ENCODE measurements around the gene GAD2.

The GAD2 gene

GRCh38 chr10:26219676-26220075, 3.1 kb downstream of the GAD2 start:
- in situ Hi-C loops (cut with MboI; ENCODE audit: low pct_unique_long_range_greater_than_20kb, low sequenced_read_pairs): no loop called here
- DNase-seq: no peak

DNA sequence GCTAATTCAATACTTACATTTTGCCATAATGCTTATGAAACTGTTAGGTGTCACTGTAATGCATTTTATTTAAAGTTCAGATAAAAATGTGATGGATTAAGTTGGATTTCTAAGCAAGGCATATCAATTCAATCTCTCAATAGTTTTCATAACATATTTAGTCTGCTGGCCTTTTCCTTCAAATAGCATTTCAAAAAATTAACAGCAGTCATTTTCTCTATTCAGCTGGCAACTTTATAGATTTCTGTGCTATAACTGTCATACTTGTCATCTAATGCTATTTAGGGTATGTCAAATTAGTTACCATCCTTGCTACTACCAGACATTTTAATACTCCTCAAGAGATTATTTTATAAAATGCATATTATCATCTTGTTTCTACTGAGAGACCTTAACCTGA, 4.3 kb downstream of the GAD2 start:
- no peak for DNase-seq
- in situ Hi-C loops (cut with MboI; ENCODE audit: low pct_unique_long_range_greater_than_20kb, low sequenced_read_pairs): no loop called here

- in situ Hi-C loops (cut with MboI; ENCODE audit: low pct_unique_long_range_greater_than_20kb, low sequenced_read_pairs): no loop called here
- no peak for DNase-seq
Observed at GRCh38 chr10:26221541-26221940, 5.0 kb downstream of the GAD2 start.

- DNase-seq: no peak
- in situ Hi-C loops (cut with MboI; ENCODE audit: low pct_unique_long_range_greater_than_20kb, low sequenced_read_pairs): no loop called here
Observed at GRCh38 chr10:26222563-26222962, 6.0 kb downstream of the GAD2 start.

- in situ Hi-C loops (cut with MboI; ENCODE audit: low pct_unique_long_range_greater_than_20kb, low sequenced_read_pairs): no loop called here
- DNase-seq: no peak
Observed at GRCh38 chr10:26225322-26225721, 8.7 kb downstream of the GAD2 start.

DNA sequence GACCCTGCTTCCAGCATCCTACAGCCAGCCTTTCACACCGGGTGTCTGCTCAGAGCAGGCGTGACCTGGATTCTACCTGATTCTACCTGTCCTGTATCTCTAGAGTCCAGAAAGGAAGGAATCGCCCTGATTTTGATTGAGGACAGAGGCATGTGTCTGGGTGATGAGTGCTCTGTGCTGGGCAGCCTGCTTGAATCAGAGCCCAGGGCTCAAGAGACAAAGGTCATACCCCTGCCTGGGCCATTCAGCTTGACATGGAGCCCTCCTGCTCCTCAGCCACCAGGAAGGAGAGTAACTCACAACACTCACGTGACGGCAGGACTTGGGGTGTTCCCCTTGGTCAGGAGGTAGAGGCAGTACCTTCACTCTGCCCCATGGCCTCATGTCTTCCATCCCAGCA, 11.2 kb downstream of the GAD2 start:
- in situ Hi-C loops (cut with MboI; ENCODE audit: low pct_unique_long_range_greater_than_20kb, low sequenced_read_pairs): no loop called here
- DNase-seq: no peak

DNA sequence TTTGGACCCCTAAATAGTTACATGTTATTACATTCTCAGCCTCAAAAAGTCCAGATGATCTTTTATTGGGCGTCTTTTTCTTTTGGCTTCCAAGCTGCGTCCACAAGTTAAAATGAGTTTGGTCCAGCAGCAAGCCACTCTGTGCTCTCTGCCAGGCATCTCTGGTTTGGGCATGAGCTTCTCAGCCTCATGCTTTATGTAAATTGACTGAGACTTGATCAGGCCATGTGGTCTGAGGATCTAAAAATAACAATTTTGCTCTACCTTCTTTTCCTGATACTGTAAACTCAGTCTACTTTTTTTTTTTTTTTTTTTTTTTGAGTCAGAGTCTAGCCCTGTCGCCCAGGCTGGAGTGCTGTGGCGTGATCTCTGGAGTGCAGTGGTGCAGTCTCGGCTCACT, 15.6 kb downstream of the GAD2 start:
- no peak for DNase-seq
- in situ Hi-C loops (cut with MboI; ENCODE audit: low pct_unique_long_range_greater_than_20kb, low sequenced_read_pairs): no loop called here

DNA sequence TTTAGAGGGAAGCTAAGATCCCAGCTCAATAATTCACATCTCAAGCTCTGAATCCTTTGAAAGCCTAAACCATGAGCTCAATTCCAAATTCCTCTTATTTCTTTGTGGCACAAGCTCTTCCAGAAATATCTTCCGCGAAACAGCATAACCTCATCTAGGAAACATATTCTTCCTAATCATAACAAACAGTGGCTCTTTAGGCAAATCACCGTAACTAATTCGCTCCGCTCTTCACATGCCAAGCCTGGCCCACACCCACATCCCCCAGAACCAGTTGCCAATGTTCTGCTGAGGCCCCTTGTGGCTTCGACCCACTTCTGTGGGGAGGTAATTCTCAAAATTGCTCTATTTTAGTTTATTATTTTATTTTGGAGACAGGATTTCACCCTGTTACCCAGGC, 19.2 kb downstream of the GAD2 start:
- in situ Hi-C loops (cut with MboI; ENCODE audit: low pct_unique_long_range_greater_than_20kb, low sequenced_read_pairs): no loop called here

DNA sequence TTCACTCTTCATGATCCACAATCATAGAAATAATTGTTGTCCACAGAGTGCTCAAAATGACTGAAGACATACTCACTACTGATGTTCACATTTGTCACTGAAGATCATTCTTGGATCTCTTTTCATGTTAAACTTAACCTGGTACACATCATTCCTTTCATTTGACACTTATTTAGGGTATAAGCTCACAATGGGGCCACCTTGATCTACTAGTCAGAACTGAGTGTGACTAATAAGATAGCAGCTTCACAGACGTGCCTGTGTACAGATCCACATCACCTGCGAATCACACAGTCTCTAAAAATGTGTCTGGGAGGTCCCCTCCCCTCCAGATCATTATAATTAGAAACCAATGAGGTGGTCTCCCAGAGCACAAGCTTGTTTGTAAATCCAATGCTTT, 21.8 kb downstream of the GAD2 start:
- no peak for DNase-seq
- in situ Hi-C loops (cut with MboI; ENCODE audit: low pct_unique_long_range_greater_than_20kb, low sequenced_read_pairs): no loop called here

More for the DNA sequence above, 19.2 kb downstream of the GAD2 start:
- DNase-seq: no peak

DNA sequence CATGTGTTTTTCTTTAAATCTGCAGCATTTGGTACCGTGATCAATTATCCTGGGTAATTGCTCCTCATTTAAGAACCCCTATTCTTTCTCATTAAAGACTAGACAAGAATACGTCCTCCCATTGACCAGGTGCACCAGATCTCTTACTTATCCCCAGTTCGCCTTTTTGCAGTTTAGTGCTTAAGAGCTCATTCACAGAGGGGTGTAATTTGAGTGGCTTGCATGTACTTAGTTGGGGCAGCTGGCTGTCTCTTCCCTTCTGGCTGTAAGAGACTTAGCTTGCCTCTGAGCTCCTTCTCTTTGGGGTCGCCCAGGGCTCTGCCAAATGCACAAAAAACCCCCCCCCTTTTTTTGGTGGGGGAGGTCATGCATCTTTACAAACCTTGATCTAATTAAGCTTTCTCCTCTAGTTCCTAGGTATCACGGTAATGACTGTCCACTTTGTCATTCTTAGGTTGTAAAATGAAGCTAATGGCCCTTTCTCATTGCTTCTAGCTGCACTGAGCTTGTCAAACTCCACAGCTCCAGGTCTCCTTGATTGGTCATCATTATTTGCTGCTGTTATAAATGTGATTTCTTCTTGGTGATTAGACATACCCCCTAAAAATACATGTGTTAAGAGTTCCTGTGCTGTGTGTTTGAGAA, 26.3 kb downstream of the GAD2 start:
- no peak for DNase-seq
- in situ Hi-C loops (cut with MboI; ENCODE audit: low pct_unique_long_range_greater_than_20kb, low sequenced_read_pairs): no loop called here

DNA sequence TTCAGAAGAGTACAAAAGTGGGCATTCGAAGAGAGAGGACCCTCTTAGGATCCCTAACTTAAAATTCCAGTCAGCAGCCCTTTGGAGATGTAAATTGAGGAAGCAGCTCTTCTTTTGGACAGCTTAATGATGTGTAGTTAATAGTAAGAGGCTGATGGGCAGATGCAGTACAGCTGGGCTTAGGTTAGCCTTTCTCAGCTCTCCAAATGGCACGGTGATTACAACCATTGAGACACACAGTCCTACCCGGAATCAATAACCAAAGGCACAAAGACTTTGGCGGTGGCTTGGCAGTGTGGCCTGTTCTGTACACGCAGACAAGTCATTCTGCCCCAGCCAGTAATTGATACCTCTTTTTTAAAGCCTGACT, 26.8 kb downstream of the GAD2 start:
- in situ Hi-C loops (cut with MboI; ENCODE audit: low pct_unique_long_range_greater_than_20kb, low sequenced_read_pairs): no loop called here
- DNase-seq: no peak

GRCh38 chr10:26249681-26250080, 33.1 kb downstream of the GAD2 start:
- in situ Hi-C loops (cut with MboI; ENCODE audit: low pct_unique_long_range_greater_than_20kb, low sequenced_read_pairs): no loop called here
- no peak for DNase-seq

DNA sequence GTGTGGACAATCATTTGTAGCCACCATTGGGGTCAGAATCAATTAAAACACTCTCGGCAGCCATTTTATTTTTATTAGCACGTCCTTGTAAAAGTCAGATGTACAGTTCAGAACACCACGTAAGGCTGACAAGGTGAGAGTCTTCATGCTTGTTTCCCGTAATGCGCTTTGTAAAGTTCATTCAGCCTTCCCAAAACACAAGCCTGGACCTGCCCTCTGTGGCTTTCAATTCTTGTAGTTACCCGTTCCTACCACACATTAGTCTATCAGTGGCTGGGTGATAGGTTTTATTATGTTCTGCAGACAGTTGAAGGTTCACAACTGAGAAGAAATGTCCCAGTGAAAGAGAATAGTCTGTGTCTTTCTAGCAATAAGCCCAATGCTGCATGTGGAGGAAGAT, 35.4 kb downstream of the GAD2 start:
- DNase-seq: no peak
- in situ Hi-C loops (cut with MboI; ENCODE audit: low pct_unique_long_range_greater_than_20kb, low sequenced_read_pairs): no loop called here

- no peak for DNase-seq
Observed at GRCh38 chr10:26254616-26255015, 38.0 kb downstream of the GAD2 start.

DNA sequence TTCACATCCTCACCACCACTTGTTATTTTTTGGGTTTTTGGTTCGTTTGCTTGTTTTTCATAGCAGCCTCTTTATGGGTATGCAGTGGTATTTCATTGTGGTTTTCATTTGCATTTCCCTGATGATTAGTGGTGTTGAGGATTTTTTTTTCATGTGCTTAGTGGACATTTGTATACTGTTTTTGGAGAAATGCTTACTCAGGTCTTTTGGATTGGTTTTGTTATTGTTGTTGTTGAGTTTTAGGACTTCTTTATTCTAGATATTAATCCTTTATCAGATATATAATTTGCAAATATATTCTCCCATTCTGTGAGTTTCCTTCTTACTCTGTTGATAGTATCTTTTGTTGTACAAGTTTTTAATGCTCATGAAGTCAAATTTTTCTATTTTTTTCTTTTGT, 42.8 kb downstream of the GAD2 start:
- DNase-seq: no peak
- in situ Hi-C loops (cut with MboI; ENCODE audit: low pct_unique_long_range_greater_than_20kb, low sequenced_read_pairs): no loop called here

More at GRCh38 chr10:26254616-26255015, 38.0 kb downstream of the GAD2 start:
- in situ Hi-C loops (cut with MboI; ENCODE audit: low pct_unique_long_range_greater_than_20kb, low sequenced_read_pairs): no loop called here

DNA sequence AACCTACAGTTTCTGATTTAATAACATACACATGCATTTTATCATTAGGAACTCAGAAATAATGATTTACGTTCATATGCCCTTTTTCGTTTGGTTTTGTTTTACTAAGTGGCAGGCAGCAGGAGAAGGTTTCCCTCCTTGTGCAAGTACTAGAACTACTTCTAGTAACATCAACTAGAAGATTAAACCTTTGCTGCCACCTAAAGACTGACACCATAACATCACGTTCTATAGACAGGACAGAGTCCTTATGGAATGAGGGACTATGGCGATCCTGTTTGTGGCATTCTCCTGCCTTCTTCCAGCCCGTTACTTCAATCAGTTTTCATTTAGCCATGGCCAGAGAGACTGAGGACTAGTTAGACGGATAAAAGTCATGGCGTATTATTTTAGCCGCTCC, 53.2 kb downstream of the GAD2 start:
- in situ Hi-C loops (cut with MboI; ENCODE audit: low pct_unique_long_range_greater_than_20kb, low sequenced_read_pairs): no loop called here
- DNase-seq: peak; percentile 17

GRCh38 chr10:26274391-26274790, 57.8 kb downstream of the GAD2 start:
- no peak for DNase-seq
- in situ Hi-C loops (cut with MboI; ENCODE audit: low pct_unique_long_range_greater_than_20kb, low sequenced_read_pairs): no loop called here

DNA sequence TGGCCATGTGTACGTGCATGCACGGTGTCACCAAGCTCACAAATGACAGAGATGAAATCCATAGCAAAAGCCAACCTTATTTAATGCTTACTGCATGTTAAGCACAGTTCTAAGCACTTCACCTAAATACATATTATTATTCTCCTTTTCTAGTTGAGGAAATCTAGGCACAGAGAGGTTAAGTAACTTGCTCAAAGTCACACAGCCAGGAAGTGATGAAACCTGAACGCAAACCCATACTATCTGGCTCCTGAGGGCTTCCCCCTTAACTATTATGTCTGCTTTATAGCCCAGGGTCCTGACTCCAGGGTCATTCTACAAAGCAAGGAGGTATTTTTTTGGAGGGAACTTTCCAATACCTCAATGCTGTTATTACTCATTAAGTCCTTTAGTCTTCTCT, 61.7 kb downstream of the GAD2 start:
- in situ Hi-C loops (cut with MboI; ENCODE audit: low pct_unique_long_range_greater_than_20kb, low sequenced_read_pairs): no loop called here
- no peak for DNase-seq

GRCh38 chr10:26290236-26290635, 73.7 kb downstream of the GAD2 start:
- in situ Hi-C loops (cut with MboI; ENCODE audit: low pct_unique_long_range_greater_than_20kb, low sequenced_read_pairs): no loop called here
- no peak for DNase-seq

DNA sequence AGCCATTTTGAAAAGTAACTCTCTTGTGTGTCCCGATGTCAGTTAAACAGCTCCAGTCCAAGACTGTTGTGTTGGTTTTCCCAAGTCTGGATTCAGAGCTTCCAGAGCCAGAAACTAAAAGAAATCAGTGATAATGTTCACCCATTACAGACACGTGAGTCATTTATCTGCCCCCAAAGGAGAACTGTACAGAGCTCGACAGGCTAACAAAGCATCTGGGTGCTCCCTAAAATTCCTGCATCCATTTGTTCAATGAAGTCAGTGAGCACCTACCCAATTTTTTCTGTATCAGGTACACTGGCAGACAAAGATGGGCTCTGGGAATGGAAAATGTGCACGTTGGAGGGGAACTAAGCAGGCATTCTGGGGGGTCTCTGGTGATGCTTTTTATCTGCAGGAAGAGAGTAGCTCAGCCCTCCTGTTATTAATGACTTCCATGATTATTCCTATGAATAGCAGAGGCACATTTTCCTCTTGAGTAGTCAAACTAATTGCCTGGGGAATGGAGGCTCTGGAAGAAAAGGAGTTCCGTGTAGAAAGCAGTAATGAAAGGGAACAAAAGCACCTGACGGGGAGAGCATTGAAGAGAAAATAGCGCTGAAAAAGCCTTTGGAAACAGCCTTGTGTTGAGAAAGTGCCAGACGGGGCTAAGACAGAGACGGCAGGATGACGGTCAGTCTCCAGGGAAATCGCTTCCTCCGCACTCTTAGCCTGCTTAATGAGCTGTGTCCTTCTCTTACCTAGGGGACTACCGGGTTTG, 75.3 kb downstream of the GAD2 start:
- in situ Hi-C loops (cut with MboI; ENCODE audit: low pct_unique_long_range_greater_than_20kb, low sequenced_read_pairs): no loop called here
- no peak for DNase-seq

DNA sequence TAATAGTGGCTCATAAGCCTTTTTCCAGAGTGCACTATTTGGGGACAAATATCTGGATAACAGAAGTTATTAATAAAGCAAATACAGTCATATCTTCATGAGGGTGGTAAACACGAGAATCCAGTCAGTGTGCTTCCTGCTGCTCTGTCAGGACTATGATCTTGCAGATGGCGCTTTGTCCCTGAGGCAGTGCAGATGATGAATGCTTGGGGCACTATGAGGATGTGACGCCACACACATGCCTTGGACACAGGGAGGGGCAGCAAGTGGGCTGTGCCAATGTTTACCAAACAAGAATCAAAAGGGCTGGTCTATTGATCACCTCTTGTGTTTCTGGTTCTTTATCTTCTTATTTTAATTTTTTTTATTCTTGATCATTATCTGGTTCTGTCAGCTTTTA, 79.8 kb downstream of the GAD2 start:
- no peak for DNase-seq
- in situ Hi-C loops (cut with MboI; ENCODE audit: low pct_unique_long_range_greater_than_20kb, low sequenced_read_pairs): no loop called here
